OCI-LY1 (cell line): ENCODE measurements around the gene OSTF1.

Experiments used
- H2AFZ ChIP-seq: fragments of 200-600 bp; sonication (generic), shearing (Covaris generic); 2 replicates; pipeline ENCODE4 v1.6.0; 2014; ENCODE audit warnings: antibody characterized with exemption, mild to moderate bottlenecking, low read length
- H3F3A ChIP-seq: fragments of 200-600 bp; sonication (generic), shearing (Covaris generic); 2 replicates; pipeline ENCODE4 v1.6.0; 2014; ENCODE audit warnings: mild to moderate bottlenecking, antibody characterized with exemption, low read length, moderate library complexity; ENCODE audit not compliant: insufficient read depth
- H3K27ac ChIP-seq: fragments of 200-600 bp; sonication (generic); 2 replicates; pipeline ENCODE4 v1.5.1; 2014; ENCODE audit warnings: low read length, mixed run types, mild to moderate bottlenecking, low read depth; ENCODE audit not compliant: poor library complexity, severe bottlenecking
- H3K27me3 ChIP-seq: fragments of 200-600 bp; sonication (generic); 2 replicates; pipeline ENCODE4 v1.6.0; 2014; ENCODE audit warnings: antibody characterized with exemption, mild to moderate bottlenecking, low read length, moderate library complexity; ENCODE audit not compliant: insufficient read depth
- H3K36me3 ChIP-seq: fragments of 200-600 bp; sonication (generic); 2 replicates; pipeline ENCODE4 v1.6.1; 2014; ENCODE audit warnings: mild to moderate bottlenecking, antibody characterized with exemption, low read length, moderate library complexity, mixed read lengths; ENCODE audit not compliant: insufficient read depth
- H3K4me1 ChIP-seq: fragments of 200-600 bp; sonication (generic); 2 replicates; pipeline ENCODE4 v1.5.1; 2014; ENCODE audit warnings: mild to moderate bottlenecking, low read length, moderate library complexity; ENCODE audit not compliant: insufficient read depth, severe bottlenecking
- H3K4me2 ChIP-seq: fragments of 200-600 bp; sonication (generic), shearing (Covaris generic); 2 replicates; pipeline ENCODE4 v1.6.1; 2014; ENCODE audit warnings: low read length
- H3K4me3 ChIP-seq: fragments of 200-600 bp; sonication (generic); 2 replicates; pipeline ENCODE4 v1.5.1; 2014; ENCODE audit warnings: low read length, low read depth, mild to moderate bottlenecking, mixed read lengths; ENCODE audit not compliant: poor library complexity, severe bottlenecking
- H3K79me2 ChIP-seq: fragments of 200-600 bp; shearing (Covaris generic); 2 replicates; pipeline ENCODE4 v1.6.1; 2016; ENCODE audit warnings: mixed run types, low read length, mixed read lengths; ENCODE audit not compliant: insufficient read depth
- H3K9ac ChIP-seq: fragments of 200-600 bp; sonication (generic), shearing (Covaris generic); 2 replicates; pipeline ENCODE4 v1.6.1; 2014; ENCODE audit warnings: mild to moderate bottlenecking, low read length, mixed read lengths
- H3K9me2 ChIP-seq: fragments of 200-600 bp; sonication (generic), shearing (Covaris generic); 2 replicates; pipeline ENCODE4 v1.6.1; 2014; ENCODE audit warnings: low read depth, mild to moderate bottlenecking, low read length, mixed read lengths
- H3K9me3 ChIP-seq: fragments of 200-600 bp; shearing (Covaris generic); 2 replicates; pipeline ENCODE4 v1.6.1; 2014; ENCODE audit warnings: low read length, mixed read lengths
- H4K20me1 ChIP-seq: fragments of 200-600 bp; sonication (generic), shearing (Covaris generic); 2 replicates; pipeline ENCODE4 v1.6.0; 2016; ENCODE audit warnings: mild to moderate bottlenecking, low read length; ENCODE audit not compliant: insufficient read depth
- EZH2 ChIP-seq: fragments of 200-600 bp; sonication (generic), shearing (Covaris generic); IDR thresholded peaks from 2 replicates; pipeline ENCODE4 v1.8.0; 2017; ENCODE audit warnings: borderline replicate concordance, mixed run types, mild to moderate bottlenecking, antibody characterized with exemption, low read length, moderate library complexity, mixed read lengths
- TF ChIP-seq, protein P1 (sequence below): fragments of 200-600 bp; sonication (generic), shearing (Covaris generic); IDR thresholded peaks from 2 replicates; pipeline ENCODE4 v1.5.1; 2017; ENCODE audit warnings: mild to moderate bottlenecking, antibody characterized with exemption, low read length, moderate library complexity, mixed read lengths

OSTF1 gene

DNA sequence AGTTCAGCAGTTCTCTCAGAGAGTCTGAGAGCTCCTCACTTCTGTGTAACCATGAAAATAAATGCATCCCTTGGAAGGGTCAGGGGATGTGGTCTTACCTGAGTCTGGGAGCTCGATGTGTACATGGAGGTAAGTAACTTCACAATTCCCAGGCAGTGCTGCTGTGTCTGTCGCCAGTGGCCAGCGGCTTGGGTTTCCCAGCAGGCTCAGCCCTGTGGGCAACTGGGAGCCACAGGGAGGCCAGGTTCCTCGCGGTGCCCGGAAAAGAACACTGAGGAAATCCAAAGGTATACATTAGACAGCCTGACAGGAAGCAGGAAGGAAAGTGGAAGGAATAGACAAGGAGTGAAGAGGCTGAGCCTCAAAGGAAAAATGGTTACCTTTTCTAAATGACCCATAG, 62.2 kb downstream of the OSTF1 start:
- TF ChIP-seq EZH2 = no peak
- TF ChIP-seq, protein P1, sequence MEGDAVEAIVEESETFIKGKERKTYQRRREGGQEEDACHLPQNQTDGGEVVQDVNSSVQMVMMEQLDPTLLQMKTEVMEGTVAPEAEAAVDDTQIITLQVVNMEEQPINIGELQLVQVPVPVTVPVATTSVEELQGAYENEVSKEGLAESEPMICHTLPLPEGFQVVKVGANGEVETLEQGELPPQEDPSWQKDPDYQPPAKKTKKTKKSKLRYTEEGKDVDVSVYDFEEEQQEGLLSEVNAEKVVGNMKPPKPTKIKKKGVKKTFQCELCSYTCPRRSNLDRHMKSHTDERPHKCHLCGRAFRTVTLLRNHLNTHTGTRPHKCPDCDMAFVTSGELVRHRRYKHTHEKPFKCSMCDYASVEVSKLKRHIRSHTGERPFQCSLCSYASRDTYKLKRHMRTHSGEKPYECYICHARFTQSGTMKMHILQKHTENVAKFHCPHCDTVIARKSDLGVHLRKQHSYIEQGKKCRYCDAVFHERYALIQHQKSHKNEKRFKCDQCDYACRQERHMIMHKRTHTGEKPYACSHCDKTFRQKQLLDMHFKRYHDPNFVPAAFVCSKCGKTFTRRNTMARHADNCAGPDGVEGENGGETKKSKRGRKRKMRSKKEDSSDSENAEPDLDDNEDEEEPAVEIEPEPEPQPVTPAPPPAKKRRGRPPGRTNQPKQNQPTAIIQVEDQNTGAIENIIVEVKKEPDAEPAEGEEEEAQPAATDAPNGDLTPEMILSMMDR = no peak
- Histone ChIP-seq H3K9ac (no peak overlapping the region), H3K27me3 (no peaks in the 10 kb centered on the region), H3K4me3 (no peak overlapping the region), H3K9me2 (no peaks in the 10 kb centered on the region), H3K27ac (no peak overlapping the region), H3K4me1 (peaks cover 7% of the 10 kb centered on the region), H3K79me2 (no peaks in the 10 kb centered on the region), H3K4me2 (no peak overlapping the region), H3F3A (no peaks in the 10 kb centered on the region; the same call in 1 of the 2 replicates), H4K20me1 (no peaks in the 10 kb centered on the region), H3K36me3 (peaks cover 41% of the 10 kb centered on the region), H2AFZ (no peak overlapping the region), H3K9me3 (no peaks in the 10 kb centered on the region)

DNA sequence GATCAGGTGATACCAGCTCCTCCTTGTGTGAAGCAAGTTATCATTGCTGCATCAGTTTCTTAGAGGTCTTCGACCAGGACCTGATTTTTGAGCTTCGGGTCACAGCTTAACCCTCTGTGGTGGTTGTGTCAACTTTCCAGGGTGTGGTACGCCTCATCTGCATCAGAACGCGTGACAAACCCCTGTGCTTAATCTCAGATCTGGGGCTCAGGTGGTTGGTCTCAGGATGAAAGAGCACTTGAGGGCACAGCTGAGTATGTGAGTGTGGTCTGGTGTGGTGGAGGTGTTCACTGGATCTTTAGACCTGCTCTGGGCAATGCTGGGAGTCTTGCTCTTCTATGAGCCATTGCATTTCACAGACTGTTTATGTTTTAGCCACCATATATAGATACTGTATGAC, 64.1 kb downstream of the OSTF1 start:
- H3K36me3 ChIP-seq = peaks cover 27% of the 10 kb centered on the region
- H3F3A ChIP-seq = no peaks in the 10 kb centered on the region; the same call in 1 of the 2 replicates
- TF ChIP-seq, protein P1 = no peak
- TF ChIP-seq EZH2 = no peak
- H3K79me2 ChIP-seq = no peaks in the 10 kb centered on the region
- no peaks in the 10 kb centered on the region for H3K9me2 ChIP-seq
- H3K9ac ChIP-seq = no peak overlapping the region
- H3K9me3 ChIP-seq = no peaks in the 10 kb centered on the region
- H3K4me2 ChIP-seq = no peak overlapping the region
- H2AFZ ChIP-seq = no peak overlapping the region
- H3K4me3 ChIP-seq = no peak overlapping the region
- H4K20me1 ChIP-seq = no peaks in the 10 kb centered on the region
- no peaks in the 10 kb centered on the region for H3K27me3 ChIP-seq
- H3K27ac ChIP-seq = no peak overlapping the region
- peaks cover 4% of the 10 kb centered on the region for H3K4me1 ChIP-seq

- no peak overlapping the region for H3K4me2 ChIP-seq
- peaks cover 5% of the 10 kb centered on the region; the same call in 1 of the 2 replicates for H3K36me3 ChIP-seq
- no peak overlapping the region for H3K27ac ChIP-seq
- H3F3A ChIP-seq = no peaks in the 10 kb centered on the region; the same call in 1 of the 2 replicates
- H4K20me1 ChIP-seq = no peaks in the 10 kb centered on the region
- no peak overlapping the region for H3K9ac ChIP-seq
- H3K4me1 ChIP-seq = no peaks in the 10 kb centered on the region
- TF ChIP-seq EZH2 = no peak
- TF ChIP-seq, protein P1 = no peak
- no peaks in the 10 kb centered on the region for H3K79me2 ChIP-seq
- no peak overlapping the region for H2AFZ ChIP-seq
- no peak overlapping the region for H3K4me3 ChIP-seq
- H3K9me3 ChIP-seq = no peaks in the 10 kb centered on the region
- no peaks in the 10 kb centered on the region for H3K27me3 ChIP-seq
- H3K9me2 ChIP-seq = no peaks in the 10 kb centered on the region
These were observed 68.5 kb downstream of the OSTF1 start for GRCh38 chr9:75156858-75157257.
